ENCODE measurements around the gene NFATC2IP. TPM values are rescaled to one million over a fixed set of nuclear protein-coding genes. Genes with fewer than 3 reads are reported as not detected.
A peak's percentile ranks its signal among the peaks of the same experiment; 100 is the strongest.

The NFATC2IP gene
- total and polyA plus RNA-seq, 2 of the 13 experiments (the other 11 are each of a cell fraction or from before 2014, with no cell fraction given) = 32.1 to 48.5 TPM

DNA sequence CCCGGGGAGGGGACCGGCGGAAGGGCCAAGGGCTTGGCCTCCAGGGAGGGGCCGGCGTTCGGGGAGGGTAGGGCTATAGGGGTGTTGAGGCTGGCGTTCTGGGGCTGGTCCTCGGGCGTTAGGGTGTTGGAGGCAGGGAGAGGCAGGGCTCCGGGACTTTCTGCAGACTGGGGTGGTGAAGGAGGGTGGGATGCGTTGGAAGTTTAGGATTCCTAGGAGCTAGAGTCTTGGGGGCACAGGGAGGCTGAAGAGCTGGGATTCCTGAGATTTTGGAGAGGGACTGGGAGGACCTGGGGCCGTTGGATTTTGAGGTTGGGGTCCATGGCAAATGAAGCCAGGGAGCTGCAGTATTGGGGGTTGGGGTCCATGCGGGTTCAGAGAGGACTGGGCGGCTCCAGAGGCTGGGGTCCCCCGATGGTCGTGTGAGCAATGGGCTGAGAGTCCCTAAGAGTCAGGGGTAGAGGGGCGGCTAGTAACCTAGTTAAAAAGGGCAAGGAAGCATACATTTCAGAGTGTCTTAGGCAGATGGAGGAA, 740 bp downstream of the NFATC2IP start (continued):
- TF ChIP-seq ZNF496 (CRISPR knock-in tag; IDR thresholded peaks at IDR 0.05; ENCODE audit: insufficient replicate concordance) = no peak
- TF ChIP-seq RAD21 (CRISPR knock-in tag; IDR thresholded peaks at IDR 0.05) = no peak
- TF ChIP-seq ZKSCAN1 (IDR thresholded peaks at IDR 0.05; ENCODE audit: low read length) = no peak
- no peak for TF ChIP-seq ZNF776 (CRISPR knock-in tag; IDR thresholded peaks at IDR 0.05)
- TF ChIP-seq, protein P1, sequence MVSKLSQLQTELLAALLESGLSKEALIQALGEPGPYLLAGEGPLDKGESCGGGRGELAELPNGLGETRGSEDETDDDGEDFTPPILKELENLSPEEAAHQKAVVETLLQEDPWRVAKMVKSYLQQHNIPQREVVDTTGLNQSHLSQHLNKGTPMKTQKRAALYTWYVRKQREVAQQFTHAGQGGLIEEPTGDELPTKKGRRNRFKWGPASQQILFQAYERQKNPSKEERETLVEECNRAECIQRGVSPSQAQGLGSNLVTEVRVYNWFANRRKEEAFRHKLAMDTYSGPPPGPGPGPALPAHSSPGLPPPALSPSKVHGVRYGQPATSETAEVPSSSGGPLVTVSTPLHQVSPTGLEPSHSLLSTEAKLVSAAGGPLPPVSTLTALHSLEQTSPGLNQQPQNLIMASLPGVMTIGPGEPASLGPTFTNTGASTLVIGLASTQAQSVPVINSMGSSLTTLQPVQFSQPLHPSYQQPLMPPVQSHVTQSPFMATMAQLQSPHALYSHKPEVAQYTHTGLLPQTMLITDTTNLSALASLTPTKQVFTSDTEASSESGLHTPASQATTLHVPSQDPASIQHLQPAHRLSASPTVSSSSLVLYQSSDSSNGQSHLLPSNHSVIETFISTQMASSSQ (IDR thresholded peaks at IDR 0.05; ENCODE audit: low read depth) = no peak
- TF ChIP-seq, protein P1 (CRISPR knock-in tag; IDR thresholded peaks at IDR 0.05; ENCODE audit: borderline replicate concordance) = no peak
- no peak for TF ChIP-seq ZNF720 (CRISPR knock-in tag; IDR thresholded peaks at IDR 0.05)
- no peak for TF ChIP-seq ONECUT2 (CRISPR knock-in tag; IDR thresholded peaks at IDR 0.05)
- no peak for TF ChIP-seq ZNF547 (CRISPR knock-in tag; IDR thresholded peaks at IDR 0.05)
- no peak for TF ChIP-seq KLF12 (CRISPR knock-in tag; IDR thresholded peaks at IDR 0.05; ENCODE audit: borderline replicate concordance)
- no peak for TF ChIP-seq MATR3 (CRISPR knock-in tag; IDR thresholded peaks at IDR 0.05)
- TF ChIP-seq NFIC (IDR thresholded peaks at IDR 0.05; ENCODE audit: low read length) = no peak
- no peak for TF ChIP-seq TCF12 (IDR thresholded peaks at IDR 0.05)
- peak; percentile 18; the same call in 1 of the 2 replicates for TF ChIP-seq TCF12 (CRISPR knock-in tag; IDR thresholded peaks at IDR 0.05)
- no peak for TF ChIP-seq CBX2 (IDR thresholded peaks at IDR 0.05; ENCODE audit: low read depth, low read length)
- TF ChIP-seq CBX2 (CRISPR knock-in tag; IDR thresholded peaks at IDR 0.05; ENCODE audit: low read depth) = no peak
- no peak for TF ChIP-seq ETV5 (CRISPR knock-in tag; IDR thresholded peaks at IDR 0.05; ENCODE audit: borderline replicate concordance)
- TF ChIP-seq E2F1 (CRISPR knock-in tag; IDR thresholded peaks at IDR 0.05) = no peak
- TF ChIP-seq THYN1 (CRISPR knock-in tag; IDR thresholded peaks at IDR 0.05; ENCODE audit: borderline replicate concordance, low read depth) = no peak
- no peak for TF ChIP-seq ZNF335 (CRISPR knock-in tag; IDR thresholded peaks at IDR 0.05)
- TF ChIP-seq GPN1 (CRISPR knock-in tag; IDR thresholded peaks at IDR 0.05; ENCODE audit: borderline replicate concordance) = no peak
- no peak for TF ChIP-seq TARDBP (CRISPR knock-in tag; IDR thresholded peaks at IDR 0.05)
- no peak for TF ChIP-seq MYNN (CRISPR knock-in tag; IDR thresholded peaks at IDR 0.05; ENCODE audit: low read depth)
- no peak for TF ChIP-seq HNRNPUL1 (IDR thresholded peaks at IDR 0.05; ENCODE audit: low read depth, low read length)
- TF ChIP-seq ESRRA (CRISPR knock-in tag; IDR thresholded peaks at IDR 0.05; ENCODE audit: low read depth) = peak; percentile 18; the same call in 1 of the 2 replicates
- TF ChIP-seq ATM (IDR thresholded peaks at IDR 0.05; ENCODE audit: borderline replicate concordance) = no peak
- TF ChIP-seq MEIS1 (CRISPR knock-in tag; IDR thresholded peaks at IDR 0.05; ENCODE audit: borderline replicate concordance) = 0 out of 2 replicates have a peak, but pooled peaks have one; percentile 4
- no peak for TF ChIP-seq ZSCAN20 (CRISPR knock-in tag; IDR thresholded peaks at IDR 0.05; ENCODE audit: borderline replicate concordance)
- no peak for TF ChIP-seq SATB2 (CRISPR knock-in tag; IDR thresholded peaks at IDR 0.05)
- TF ChIP-seq KMT2B (CRISPR knock-in tag; IDR thresholded peaks at IDR 0.05) = no peak

Measured in HepG2 (cell line).